Activated naive CD4-positive, alpha-beta T cell treated with anti-CD3 and anti-CD28 coated beads, Interleukin-2, amount 50 U/mL, for 72 hours (primary cell): ENCODE data around the gene ARL6IP6. TPM values are rescaled to one million over a fixed set of nuclear protein-coding genes. Genes with fewer than 3 reads are reported as not detected.
"Not testable (repeated sequence)": the region's sequence is repeated elsewhere in the genome, so short reads cannot be mapped to it uniquely, and the experiment has no call there.

Experiments
- ATAC-seq, 2 donors: fragments of 150-1000 bp; cut with Tn5 transposase; 2 replicates each; pipeline ENCODE4 v1.10.0; 2021; ENCODE audit warnings: mild to moderate bottlenecking in 2 of 2, moderate library complexity in 2 of 2
- DNase-seq, 2 donors: peaks; one replicate each; pipeline ENCODE4 v3.0.0; 2021 to 2022; ENCODE audit warnings: low spot score in 2 of 2
- H3K27ac Mint-ChIP-seq, 2 donors: one replicate each; pipeline ENCODE4 v1.8.0; 2022; ENCODE audit warnings: mild to moderate bottlenecking in 2 of 2, mixed read lengths in 2 of 2
- H3K36me3 Mint-ChIP-seq, 2 donors: one replicate each; pipeline ENCODE4 v1.8.0; 2022; ENCODE audit warnings: mixed read lengths in 2 of 2
- H3K9me3 Mint-ChIP-seq, 2 donors: one replicate each; pipeline ENCODE4 v1.8.0; 2022; ENCODE audit warnings: mixed read lengths in 2 of 2
- total RNA-seq, 2 donors: library from RNA; stranded (reverse); gene quantifications; one replicate each; pipeline ENCODE4 v1.2.3, GENCODE V29; 2022

ARL6IP6 gene
- total RNA-seq, 2 donors from 2014 or later = 17.3 to 27.0 TPM

DNA sequence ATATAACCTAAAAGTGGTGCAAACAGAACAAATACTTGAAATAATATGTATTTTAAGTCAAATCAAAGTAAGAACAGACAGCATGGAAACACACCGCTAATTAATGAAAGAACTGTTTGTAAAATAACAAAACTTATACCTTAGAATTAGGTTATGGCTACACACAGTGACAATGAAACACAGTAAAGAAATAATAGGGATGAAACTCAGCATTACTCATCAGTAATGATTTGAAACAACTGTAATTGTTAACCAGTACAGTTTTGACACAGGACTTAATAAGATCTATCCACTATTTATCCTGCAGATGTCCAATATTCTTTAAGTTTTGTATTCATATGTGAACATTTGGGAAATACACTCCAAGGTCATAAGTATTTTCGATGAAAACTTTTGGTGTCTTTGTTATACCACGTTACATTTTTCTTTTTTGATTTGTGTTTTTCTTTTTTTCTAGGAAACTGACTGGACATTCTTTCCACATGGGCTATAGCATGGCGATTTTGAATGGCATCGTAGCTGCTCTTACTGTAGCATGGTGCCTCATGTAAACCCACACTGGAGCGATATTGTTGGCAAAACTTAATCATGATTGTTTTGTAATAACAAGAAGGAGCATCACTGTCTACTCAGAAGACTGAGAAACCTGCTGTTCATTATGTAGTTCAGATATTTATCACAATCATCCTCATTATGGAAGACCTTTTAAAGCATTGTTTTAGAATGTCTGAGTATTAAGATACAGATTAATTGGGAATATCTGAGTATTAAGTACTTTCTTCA lies 41.1 kb downstream of the ARL6IP6 start:
- Mint-ChIP-seq H3K9me3 (no peaks in the 10 kb centered on the region), H3K27ac (no peak overlapping the region), H3K36me3 (peaks cover 0 to 8% of the 10 kb centered on the region in 2 donors)
- DNase-seq (no peak), ATAC-seq (peak in 1 of 2 donors; percentile 82)

DNA sequence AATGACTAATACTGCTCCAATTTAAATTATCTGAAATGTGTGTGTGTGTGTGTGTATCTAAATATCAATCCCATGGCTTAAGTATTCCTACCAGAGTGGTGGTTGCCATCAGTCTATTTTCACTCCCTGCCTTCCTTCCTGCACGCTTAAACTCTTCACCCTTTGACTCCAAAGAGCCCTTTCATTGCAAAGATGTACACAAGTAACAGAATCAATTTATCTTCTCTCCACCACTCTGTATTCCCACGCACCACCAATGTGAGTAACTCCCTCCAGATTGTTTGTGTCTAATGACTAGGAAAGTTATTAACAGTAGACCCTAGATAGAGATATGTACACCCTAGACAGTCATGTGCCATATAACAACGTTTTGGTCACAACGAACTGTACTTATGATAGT lies 42.8 kb downstream of the ARL6IP6 start:
- Mint-ChIP-seq H3K9me3 (no peaks in the 10 kb centered on the region), H3K27ac (no peak overlapping the region), H3K36me3 (peaks cover 0 to 8% of the 10 kb centered on the region in 2 donors)
- ATAC-seq (no peak), DNase-seq (no peak)

GRCh38 chr2:152762202-152762601 lies 43.8 kb downstream of the ARL6IP6 start:
- ATAC-seq = no peak
- Mint-ChIP-seq H3K36me3 (peaks cover 0 to 8% of the 10 kb centered on the region in 2 donors), H3K27ac (no peak overlapping the region), H3K9me3 (no peaks in the 10 kb centered on the region)
- DNase-seq = no peak

DNA sequence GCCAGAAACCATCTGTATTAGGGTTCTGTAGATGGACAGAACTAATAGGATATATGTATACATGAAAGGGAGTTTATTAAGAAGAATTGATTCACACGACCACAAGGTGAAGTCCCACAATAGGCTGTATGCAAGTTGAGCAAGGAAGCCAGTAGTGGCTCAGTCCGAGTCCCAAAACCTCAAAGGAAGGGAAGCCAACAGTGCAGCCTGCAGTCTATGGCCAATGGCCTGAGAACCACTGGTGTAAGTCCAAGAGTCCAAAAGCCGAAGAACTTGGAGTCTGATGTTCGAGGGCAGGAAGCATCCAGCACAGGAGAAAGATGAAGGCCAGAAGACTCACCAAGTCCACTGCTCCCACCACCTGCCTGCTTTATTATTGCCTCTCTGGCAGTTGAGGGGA lies 44.8 kb downstream of the ARL6IP6 start:
- H3K9me3 Mint-ChIP-seq, ATAC-seq, H3K36me3 Mint-ChIP-seq, DNase-seq, H3K27ac Mint-ChIP-seq: not testable (repeated sequence)

- DNase-seq (no peak), ATAC-seq (no peak)
- Mint-ChIP-seq H3K9me3 (no peaks in the 10 kb centered on the region), H3K27ac (no peak overlapping the region), H3K36me3 (peaks cover 0 to 8% of the 10 kb centered on the region in 2 donors)
Observed at GRCh38 chr2:152763651-152764050, 45.2 kb downstream of the ARL6IP6 start.

GRCh38 chr2:152766928-152767327 lies 48.5 kb downstream of the ARL6IP6 start:
- no peak for DNase-seq
- Mint-ChIP-seq H3K9me3 (no peaks in the 10 kb centered on the region), H3K27ac (no peak overlapping the region), H3K36me3 (no peaks in the 10 kb centered on the region)
- ATAC-seq = no peak

DNA sequence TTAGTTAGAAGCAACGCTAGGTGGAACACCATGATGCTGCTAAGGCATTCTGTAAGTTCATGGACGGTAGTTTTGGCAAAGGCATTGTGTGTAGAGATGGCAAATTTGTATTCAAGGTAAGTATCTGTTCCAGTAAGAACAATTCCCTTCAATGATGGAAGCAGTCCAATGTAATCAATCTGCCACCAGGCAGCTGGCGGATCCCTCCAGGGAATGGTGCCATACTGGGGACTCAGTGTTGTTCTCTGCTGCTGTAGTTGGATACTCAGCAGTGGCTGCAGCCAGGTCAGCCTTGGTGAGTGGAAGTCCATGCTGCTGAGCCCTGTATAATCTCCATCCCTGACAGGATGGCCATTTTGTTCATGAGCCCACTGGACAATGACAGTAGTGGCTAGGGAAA lies 62.8 kb downstream of the ARL6IP6 start:
- no peak for ATAC-seq

DNA sequence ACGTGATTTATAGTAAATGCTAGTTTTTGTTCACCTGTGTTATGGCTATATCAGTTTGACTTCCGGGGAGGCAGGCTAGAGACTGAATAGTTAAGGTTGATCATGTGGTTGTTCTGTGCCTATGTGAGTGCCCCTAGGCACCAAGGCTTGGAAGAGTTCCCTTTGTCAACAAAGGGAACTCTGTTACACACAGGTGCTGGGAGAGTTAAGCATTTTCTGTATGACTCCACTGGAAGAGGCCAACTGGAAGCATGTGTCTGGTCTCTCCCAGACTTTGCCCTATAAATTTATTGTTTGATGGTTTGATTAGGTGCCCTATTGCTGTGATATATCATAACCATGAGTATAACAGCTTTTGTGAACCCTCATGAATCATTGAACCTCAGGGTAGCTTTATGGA lies 63.8 kb downstream of the ARL6IP6 start:
- ATAC-seq (no peak), DNase-seq (no peak)
- Mint-ChIP-seq H3K9me3 (no peaks in the 10 kb centered on the region), H3K27ac (no peak overlapping the region), H3K36me3 (no peaks in the 10 kb centered on the region)

More for the DNA sequence above, 62.8 kb downstream of the ARL6IP6 start:
- no peak for DNase-seq
- H3K9me3 Mint-ChIP-seq = no peaks in the 10 kb centered on the region
- H3K27ac Mint-ChIP-seq = no peak overlapping the region
- H3K36me3 Mint-ChIP-seq = no peaks in the 10 kb centered on the region

GRCh38 chr2:152790883-152791282 lies 72.5 kb downstream of the ARL6IP6 start:
- no peak overlapping the region for H3K27ac Mint-ChIP-seq
- ATAC-seq = no peak
- no peak for DNase-seq

GRCh38 chr2:152791979-152792378 lies 73.6 kb downstream of the ARL6IP6 start:
- Mint-ChIP-seq H3K9me3 (no peaks in the 10 kb centered on the region), H3K36me3 (no peaks in the 10 kb centered on the region), H3K27ac (peak overlapping the region in 1 of 2 donors; percentile 4)
- DNase-seq (no peak), ATAC-seq (no peak)

More at GRCh38 chr2:152790883-152791282, 72.5 kb downstream of the ARL6IP6 start:
- Mint-ChIP-seq H3K36me3 (no peaks in the 10 kb centered on the region), H3K9me3 (no peaks in the 10 kb centered on the region)

- no peaks in the 10 kb centered on the region for H3K9me3 Mint-ChIP-seq
- DNase-seq (no peak), ATAC-seq (no peak)
- H3K27ac Mint-ChIP-seq = no peak overlapping the region
- H3K36me3 Mint-ChIP-seq = no peaks in the 10 kb centered on the region
Observed at GRCh38 chr2:152792974-152793373, 74.6 kb downstream of the ARL6IP6 start.

GRCh38 chr2:152796941-152797340 lies 78.5 kb downstream of the ARL6IP6 start:
- ATAC-seq (no peak), DNase-seq (no peak)
- H3K36me3 Mint-ChIP-seq = no peaks in the 10 kb centered on the region
- no peaks in the 10 kb centered on the region for H3K9me3 Mint-ChIP-seq
- no peak overlapping the region for H3K27ac Mint-ChIP-seq

DNA sequence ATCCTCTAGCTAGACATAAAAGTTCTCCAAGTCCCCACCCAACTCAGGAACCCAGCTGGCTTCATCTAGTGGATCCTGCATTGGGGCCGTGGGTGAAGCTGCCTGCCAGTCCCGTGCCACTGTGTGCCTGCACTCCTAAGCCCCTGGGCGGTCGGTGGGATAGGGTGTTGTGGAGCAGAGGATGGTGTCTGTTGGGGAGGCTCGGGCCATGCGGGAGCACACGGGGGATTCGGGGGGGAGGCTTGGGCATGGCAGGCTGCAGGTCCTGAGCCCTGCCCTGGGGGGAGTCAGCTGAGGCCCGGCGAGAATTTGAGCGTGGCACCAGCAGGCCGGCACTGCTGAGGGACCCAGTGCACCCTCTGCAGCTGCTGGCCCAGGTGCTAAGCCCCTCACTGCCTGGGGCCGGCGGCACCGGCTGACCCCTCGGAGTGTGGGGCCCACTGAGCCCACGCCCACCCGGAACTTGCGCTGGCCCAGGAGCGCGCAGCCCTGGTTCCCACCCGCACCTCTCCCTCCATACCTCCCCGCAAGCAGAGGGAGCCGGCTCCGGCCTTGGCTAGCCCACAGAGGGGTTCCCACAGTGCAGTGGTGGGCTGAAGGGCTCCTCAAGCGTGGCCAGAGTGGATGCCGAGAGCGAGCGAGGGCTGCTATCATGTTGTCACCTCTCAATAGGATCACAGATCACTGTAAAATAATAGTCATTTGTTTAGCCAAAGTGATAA lies 86.4 kb downstream of the ARL6IP6 start:
- H3K36me3 Mint-ChIP-seq = no peaks in the 10 kb centered on the region
- no peak for ATAC-seq
- no peaks in the 10 kb centered on the region for H3K9me3 Mint-ChIP-seq
- no peak for DNase-seq
- H3K27ac Mint-ChIP-seq = no peak overlapping the region

DNA sequence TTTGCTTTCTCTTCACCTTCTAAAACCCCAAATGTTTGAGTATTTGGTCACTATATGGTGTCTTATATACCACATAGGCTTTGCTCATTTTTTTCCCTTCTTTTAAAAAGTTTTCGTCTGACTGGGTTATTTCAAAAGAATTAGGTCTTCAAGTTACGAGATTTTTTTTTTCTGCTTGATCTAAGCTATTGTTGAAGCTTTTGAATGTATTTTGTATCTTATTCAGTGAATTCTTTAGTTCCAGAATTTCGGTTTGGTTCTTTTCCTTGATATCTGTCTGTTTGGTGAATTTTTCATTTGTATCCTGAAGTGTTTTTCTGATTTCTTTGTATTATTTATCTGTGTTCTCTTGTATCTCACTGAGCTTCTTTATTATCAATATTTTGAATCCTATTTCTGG lies 93.5 kb downstream of the ARL6IP6 start:
- ATAC-seq (no peak), DNase-seq (no peak)
- Mint-ChIP-seq H3K9me3 (peaks cover 11 to 12% of the 10 kb centered on the region in 2 donors), H3K36me3 (peaks cover 8 to 11% of the 10 kb centered on the region in 2 donors), H3K27ac (no peak overlapping the region)
